ENCODE measurements around the gene MT1X. TPM values are rescaled to one million over a fixed set of nuclear protein-coding genes. Genes with fewer than 3 reads are reported as not detected.

The MT1X gene
- total and polyA plus RNA-seq, 2 experiments from 2014 or later: 113 to 126 TPM

- Histone ChIP-seq H3K4me2 (ENCODE audit: unreplicated experiment) (no peak overlapping the region), H3K4me3 (no peak overlapping the region), H3K9me3 (ENCODE audit: low read depth) (no peaks in the 10 kb centered on the region), H4K20me1 (ENCODE audit: insufficient read depth) (no peaks in the 10 kb centered on the region), H3F3A (ENCODE audit: insufficient read depth) (no peaks in the 10 kb centered on the region), H3K9me2 (ENCODE audit: insufficient read depth) (no peaks in the 10 kb centered on the region), H3K79me2 (ENCODE audit: insufficient read depth) (no peaks in the 10 kb centered on the region), H3K27ac (no peak overlapping the region), H3K4me1 (ENCODE audit: insufficient read depth) (no peaks in the 10 kb centered on the region), H3K27me3 (replicated peaks; ENCODE audit: insufficient read depth) (no peaks in the 10 kb centered on the region; the same call in 1 of the 2 replicates), H3K36me3 (ENCODE audit: low read depth) (no peaks in the 10 kb centered on the region), H3K9ac (no peak overlapping the region), H2AFZ (no peak overlapping the region)
- TF ChIP-seq EZH2phosphoT487 (IDR thresholded peaks at IDR 0.05; ENCODE audit: insufficient read depth, low read depth) (no peak), EZH2 (IDR thresholded peaks at IDR 0.05; ENCODE audit: insufficient read depth, poor library complexity, severe bottlenecking) (no peak)
- DNase-seq: no peak
- WGBS, 2 experiments (ENCODE audit: low coverage in 1 of 2, low lambda C conversion rate in 2 of 2, missing lambda C conversion rate in 2 of 2): 64 to 80% methylated on average over 4 to 5 of the region's 5 CpGs
- in situ Hi-C loops (cut with MboI): no loop called here
These were observed 40.1 kb downstream of the MT1X start for GRCh38 chr16:56722200-56722842.

- H3K4me1 ChIP-seq (ENCODE audit: insufficient read depth): peaks cover 8% of the 10 kb centered on the region
- no peaks in the 10 kb centered on the region; the same call in 1 of the 2 replicates for H3K27me3 ChIP-seq (replicated peaks; ENCODE audit: insufficient read depth)
- no peak overlapping the region for H3K4me2 ChIP-seq (ENCODE audit: unreplicated experiment)
- DNase-seq: no peak
- H3K9me2 ChIP-seq (ENCODE audit: insufficient read depth): no peaks in the 10 kb centered on the region
- H3K9me3 ChIP-seq (ENCODE audit: low read depth): no peaks in the 10 kb centered on the region
- H3K4me3 ChIP-seq: no peak overlapping the region
- H3F3A ChIP-seq (ENCODE audit: insufficient read depth): 0 out of 2 replicates have a peak, but pooled peaks cover under 1% of the 10 kb centered on the region
- no peaks in the 10 kb centered on the region for H3K36me3 ChIP-seq (ENCODE audit: low read depth)
- H2AFZ ChIP-seq: no peak overlapping the region
- H3K9ac ChIP-seq: no peak overlapping the region
- TF ChIP-seq EZH2 (IDR thresholded peaks at IDR 0.05; ENCODE audit: insufficient read depth, poor library complexity, severe bottlenecking): no peak
- H4K20me1 ChIP-seq (ENCODE audit: insufficient read depth): no peaks in the 10 kb centered on the region
- no peak overlapping the region for H3K27ac ChIP-seq
- 67 to 71% methylated on average over 3 of the region's 3 CpGs for WGBS, 2 experiments (ENCODE audit: low coverage in 1 of 2, low lambda C conversion rate in 2 of 2, missing lambda C conversion rate in 2 of 2)
- in situ Hi-C loops (cut with MboI): no loop called here
- H3K79me2 ChIP-seq (ENCODE audit: insufficient read depth): peaks cover 10% of the 10 kb centered on the region; the same call in 1 of the 2 replicates
These were observed 41.9 kb downstream of the MT1X start for GRCh38 chr16:56724191-56724590.

GRCh38 chr16:56726283-56726682, 44.0 kb downstream of the MT1X start:
- no peak overlapping the region for H3K27ac ChIP-seq
- no peaks in the 10 kb centered on the region for H3K9me2 ChIP-seq (ENCODE audit: insufficient read depth)
- H3K79me2 ChIP-seq (ENCODE audit: insufficient read depth): peaks cover 23% of the 10 kb centered on the region
- no peak overlapping the region for H2AFZ ChIP-seq
- no peak for TF ChIP-seq EZH2 (IDR thresholded peaks at IDR 0.05; ENCODE audit: insufficient read depth, poor library complexity, severe bottlenecking)
- no peak for TF ChIP-seq EZH2phosphoT487 (IDR thresholded peaks at IDR 0.05; ENCODE audit: insufficient read depth, low read depth)
- no peaks in the 10 kb centered on the region for H3K9me3 ChIP-seq (ENCODE audit: low read depth)
- 95% methylated on average over 2 of the region's 2 CpGs for WGBS, 2 experiments (ENCODE audit: low coverage in 1 of 2, low lambda C conversion rate in 2 of 2, missing lambda C conversion rate in 2 of 2)
- in situ Hi-C loops (cut with MboI): no loop called here
- no peaks in the 10 kb centered on the region for H3K27me3 ChIP-seq (replicated peaks; ENCODE audit: insufficient read depth)
- peaks cover 5% of the 10 kb centered on the region; the same call in 1 of the 2 replicates for H3F3A ChIP-seq (ENCODE audit: insufficient read depth)
- no peak overlapping the region for H3K4me2 ChIP-seq (ENCODE audit: unreplicated experiment)
- H3K36me3 ChIP-seq (ENCODE audit: low read depth): no peaks in the 10 kb centered on the region
- peaks cover 17% of the 10 kb centered on the region for H3K4me1 ChIP-seq (ENCODE audit: insufficient read depth)
- no peak for DNase-seq
- H4K20me1 ChIP-seq (ENCODE audit: insufficient read depth): no peaks in the 10 kb centered on the region
- no peak overlapping the region for H3K4me3 ChIP-seq
- no peak overlapping the region for H3K9ac ChIP-seq

GRCh38 chr16:56726926-56727325, 44.7 kb downstream of the MT1X start:
- DNase-seq: no peak
- Histone ChIP-seq H3K4me3 (no peak overlapping the region), H3K9me2 (ENCODE audit: insufficient read depth) (no peaks in the 10 kb centered on the region), H3K4me2 (ENCODE audit: unreplicated experiment) (no peak overlapping the region), H2AFZ (no peak overlapping the region), H3K27me3 (replicated peaks; ENCODE audit: insufficient read depth) (no peaks in the 10 kb centered on the region), H3K27ac (no peak overlapping the region), H4K20me1 (ENCODE audit: insufficient read depth) (no peaks in the 10 kb centered on the region), H3K9me3 (ENCODE audit: low read depth) (no peaks in the 10 kb centered on the region), H3K36me3 (ENCODE audit: low read depth) (no peaks in the 10 kb centered on the region), H3K9ac (no peak overlapping the region), H3K4me1 (ENCODE audit: insufficient read depth) (peaks cover 17% of the 10 kb centered on the region), H3F3A (ENCODE audit: insufficient read depth) (peaks cover 5% of the 10 kb centered on the region; the same call in 1 of the 2 replicates), H3K79me2 (ENCODE audit: insufficient read depth) (peaks cover 30% of the 10 kb centered on the region)
- TF ChIP-seq EZH2 (IDR thresholded peaks at IDR 0.05; ENCODE audit: insufficient read depth, poor library complexity, severe bottlenecking) (no peak), EZH2phosphoT487 (IDR thresholded peaks at IDR 0.05; ENCODE audit: insufficient read depth, low read depth) (no peak)
- in situ Hi-C loops (cut with MboI): no loop called here
- 82 to 83% methylated on average over 6 of the region's 6 CpGs for WGBS, 2 experiments (ENCODE audit: low coverage in 1 of 2, low lambda C conversion rate in 2 of 2, missing lambda C conversion rate in 2 of 2)

Measured in GM23248 (cell line).